HepG2 (cell line): ENCODE data around the gene SNED1. TPM values are rescaled to one million over a fixed set of nuclear protein-coding genes. Genes with fewer than 3 reads are reported as not detected.

ENCODE experiments used
- BCL6 ChIP-seq: IDR thresholded peaks from 2 replicates; pipeline ENCODE4 v1.6.1; 2016; ENCODE audit warnings: missing genetic modification reagents, missing compliant biosample characterization
- FOSL2 ChIP-seq: sonication (generic); formaldehyde crosslinking; IDR thresholded peaks from 2 replicates; pipeline ENCODE4 v1.4.0; 2020; ENCODE audit warnings: missing genetic modification reagents
- HCFC1 ChIP-seq: fragments of 150-350 bp; IDR thresholded peaks from 2 replicates; pipeline ENCODE4 v1.6.1; 2014; ENCODE audit warnings: low read depth, low read length
- HOXA3 ChIP-seq: sonication (generic); formaldehyde crosslinking; IDR thresholded peaks from 2 replicates; pipeline ENCODE4 v1.5.0; 2020; ENCODE audit warnings: missing genetic modification reagents
- KDM1A ChIP-seq: IDR thresholded peaks from 2 replicates; pipeline ENCODE4 v1.6.1; 2016; ENCODE audit warnings: missing compliant biosample characterization
- KDM3A ChIP-seq: IDR thresholded peaks from 2 replicates; pipeline ENCODE4 v1.6.1; 2018; ENCODE audit warnings: low read depth, missing compliant biosample characterization
- KDM4B ChIP-seq: sonication (generic); formaldehyde crosslinking; IDR thresholded peaks from 2 replicates; pipeline ENCODE4 v1.4.0; 2020; ENCODE audit warnings: missing genetic modification reagents
- KLF6 ChIP-seq: IDR thresholded peaks from 2 replicates; pipeline ENCODE4 v1.8.0; 2016; ENCODE audit warnings: missing biosample characterization, missing genetic modification reagents
- KMT2A ChIP-seq: sonication (generic); formaldehyde crosslinking; IDR thresholded peaks from 2 replicates; pipeline ENCODE4 v1.4.0; 2020; ENCODE audit warnings: missing genetic modification reagents
- MTA1 ChIP-seq: sonication (generic); formaldehyde crosslinking; IDR thresholded peaks from 2 replicates; pipeline ENCODE4 v1.4.0; 2020; ENCODE audit warnings: missing genetic modification reagents, mild to moderate bottlenecking, borderline replicate concordance
- MXI1 ChIP-seq: IDR thresholded peaks from 3 replicates; pipeline ENCODE4 v1.6.1; 2012; ENCODE audit warnings: low read depth, low read length, inconsistent platforms, borderline replicate concordance
- NCOR1 ChIP-seq: fragments of 200-600 bp; sonication (generic); IDR thresholded peaks from 2 replicates; pipeline ENCODE4 v1.7.0; 2017; ENCODE audit warnings: antibody characterized with exemption, low read length, borderline replicate concordance
- PHF5A ChIP-seq: IDR thresholded peaks from one replicate; pipeline ENCODE4 v1.6.1; 2018; ENCODE audit warnings: low read depth, missing genetic modification reagents; ENCODE audit not compliant: unreplicated experiment
- PLRG1 ChIP-seq: fragments of 450-650 bp; conservative IDR thresholded peaks from 2 replicates; pipeline ENCODE4 v1.6.1; 2016
- POLR2AphosphoS5 ChIP-seq: IDR thresholded peaks from 2 replicates; pipeline ENCODE4 v1.6.1; 2012; ENCODE audit warnings: low read depth, low read length
- RFXAP ChIP-seq: sonication (generic); formaldehyde crosslinking; IDR thresholded peaks from 2 replicates; pipeline ENCODE4 v1.4.0; 2020; ENCODE audit warnings: missing genetic modification reagents, borderline replicate concordance
- SAFB2 ChIP-seq: sonication (generic); formaldehyde crosslinking; IDR thresholded peaks from 2 replicates; pipeline ENCODE4 v1.5.1; 2020; ENCODE audit warnings: missing genetic modification reagents, low read depth, mild to moderate bottlenecking, borderline replicate concordance
- SALL1 ChIP-seq: sonication (generic); formaldehyde crosslinking; IDR thresholded peaks from 2 replicates; pipeline ENCODE4 v1.8.0; 2022; ENCODE audit warnings: mild to moderate bottlenecking, missing genetic modification reagents
- SNAI1 ChIP-seq: sonication (generic); formaldehyde crosslinking; IDR thresholded peaks from 2 replicates; pipeline ENCODE4 v1.5.0; 2020; ENCODE audit warnings: mild to moderate bottlenecking, missing genetic modification reagents, borderline replicate concordance
- STAG1 ChIP-seq: sonication (generic); formaldehyde crosslinking; IDR thresholded peaks from 2 replicates; pipeline ENCODE4 v1.4.0; 2020; ENCODE audit warnings: missing genetic modification reagents
- TEAD3 ChIP-seq: optimal IDR thresholded peaks from 2 replicates; pipeline ENCODE3; 2016; ENCODE audit warnings: borderline replicate concordance
- TGIF2 ChIP-seq: IDR thresholded peaks from 2 replicates; pipeline ENCODE4 v1.6.1; 2016; ENCODE audit warnings: control low read depth, missing compliant biosample characterization
- ZNF160 ChIP-seq: sonication (generic); formaldehyde crosslinking; IDR thresholded peaks from 2 replicates; pipeline ENCODE4 v1.8.0; 2022; ENCODE audit warnings: mild to moderate bottlenecking, inconsistent platforms, missing genetic modification reagents
- ZNF180 ChIP-seq: sonication (generic); formaldehyde crosslinking; IDR thresholded peaks from 2 replicates; pipeline ENCODE4 v1.4.0; 2020; ENCODE audit warnings: low read depth, missing genetic modification reagents, borderline replicate concordance
- ZNF232 ChIP-seq: sonication (generic); formaldehyde crosslinking; IDR thresholded peaks from 2 replicates; pipeline ENCODE4 v1.4.0; 2020; ENCODE audit warnings: missing genetic modification reagents, borderline replicate concordance
- ZNF724P ChIP-seq: sonication (generic); formaldehyde crosslinking; IDR thresholded peaks from 2 replicates; pipeline ENCODE4 v1.8.0; 2022; ENCODE audit warnings: missing genetic modification reagents, borderline replicate concordance
- polyA plus RNA-seq, 8 experiments: library from polyadenylated mRNA; depleted of rRNA in 3 of 8; stranded (reverse) in 7 of 8; unstranded in 1 of 8; fragments of >200 nt; fragmentation: Illumina TruSeq in 4 of 8; extraction: Trizol in 4 of 8; gene quantifications; 2 replicates each; pipeline versions ENCODE4 v1.2.1 to v1.2.3, GENCODE V29; 2011 to 2016; ENCODE audit warnings: low read depth in 4 of 8, missing spikeins in 1 of 8, mixed read lengths in 1 of 8; ENCODE audit not compliant: insufficient read depth in 1 of 8
- total RNA-seq, 5 experiments: library from RNA; depleted of rRNA; stranded (reverse); fragments of >200 nt; fragmentation: Illumina TruSeq; extraction: Trizol; gene quantifications; 2 replicates each; pipeline ENCODE4 v1.2.3, GENCODE V29; 2016; ENCODE audit warnings: low read depth in 1 of 5
- TF ChIP-seq, protein P1 (sequence below): sonication (generic); formaldehyde crosslinking; IDR thresholded peaks from 2 replicates; pipeline ENCODE4 v1.8.0; 2023; ENCODE audit warnings: mild to moderate bottlenecking, missing genetic modification reagents
- TF ChIP-seq, protein P2 (sequence below): sonication (generic); formaldehyde crosslinking; IDR thresholded peaks from 2 replicates; pipeline ENCODE4 v1.4.0; 2020; ENCODE audit warnings: mild to moderate bottlenecking, missing genetic modification reagents
- TF ChIP-seq, protein P3 (sequence below): sonication (generic); formaldehyde crosslinking; IDR thresholded peaks from 2 replicates; pipeline ENCODE4 v1.4.0; 2020; ENCODE audit warnings: missing genetic modification reagents

Gene SNED1
- total and polyA plus RNA-seq, 2 of the 13 experiments (the other 11 are each of a cell fraction or from before 2014, with no cell fraction given) = 0.15 to 0.65 TPM

- TF ChIP-seq KDM1A (CRISPR knock-in tag) = 0 out of 2 replicates have a peak, but pooled peaks have one; percentile 9
- peak; percentile 10; the same call in 1 of the 2 replicates for TF ChIP-seq FOSL2
- TF ChIP-seq RFXAP = no peak
- TF ChIP-seq HCFC1 = no peak
- TF ChIP-seq HOXA3 (CRISPR knock-in tag) = 0 out of 2 replicates have a peak, but pooled peaks have one; percentile 12
- 0 out of 2 replicates have a peak, but pooled peaks have one; percentile 34 for TF ChIP-seq KDM3A (CRISPR knock-in tag)
- TF ChIP-seq SALL1 (CRISPR knock-in tag) = peak; percentile 26; the same call in 1 of the 2 replicates
- TF ChIP-seq BCL6 (CRISPR knock-in tag) = 0 out of 2 replicates have a peak, but pooled peaks have one; percentile 30
- TF ChIP-seq TGIF2 (CRISPR knock-in tag) = no peak
- no peak for TF ChIP-seq TEAD3 (CRISPR knock-in tag)
- no peak for TF ChIP-seq ZNF232 (CRISPR knock-in tag)
- TF ChIP-seq KDM4B (CRISPR knock-in tag) = peak; percentile 50; the same call in 1 of the 2 replicates
- TF ChIP-seq ZNF160 (CRISPR knock-in tag) = no peak
- TF ChIP-seq, protein P1, sequence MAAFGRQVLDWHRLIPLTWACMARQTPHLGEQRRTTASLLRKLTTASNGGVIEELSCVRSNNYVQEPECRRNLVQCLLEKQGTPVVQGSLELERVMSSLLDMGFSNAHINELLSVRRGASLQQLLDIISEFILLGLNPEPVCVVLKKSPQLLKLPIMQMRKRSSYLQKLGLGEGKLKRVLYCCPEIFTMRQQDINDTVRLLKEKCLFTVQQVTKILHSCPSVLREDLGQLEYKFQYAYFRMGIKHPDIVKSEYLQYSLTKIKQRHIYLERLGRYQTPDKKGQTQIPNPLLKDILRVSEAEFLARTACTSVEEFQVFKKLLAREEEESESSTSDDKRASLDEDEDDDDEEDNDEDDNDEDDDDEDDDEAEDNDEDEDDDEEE (CRISPR knock-in tag) = no peak
- TF ChIP-seq STAG1 (CRISPR knock-in tag) = peak; percentile 88
- TF ChIP-seq PLRG1 = no peak
- no peak; the same call in 1 of the 2 replicates for TF ChIP-seq SAFB2 (CRISPR knock-in tag)
- TF ChIP-seq NCOR1 = no peak
- no peak for TF ChIP-seq ZNF724P (CRISPR knock-in tag)
- TF ChIP-seq KMT2A (CRISPR knock-in tag) = 0 out of 2 replicates have a peak, but pooled peaks have one; percentile 42
- TF ChIP-seq POLR2AphosphoS5 = no peak
- TF ChIP-seq, protein P2, sequence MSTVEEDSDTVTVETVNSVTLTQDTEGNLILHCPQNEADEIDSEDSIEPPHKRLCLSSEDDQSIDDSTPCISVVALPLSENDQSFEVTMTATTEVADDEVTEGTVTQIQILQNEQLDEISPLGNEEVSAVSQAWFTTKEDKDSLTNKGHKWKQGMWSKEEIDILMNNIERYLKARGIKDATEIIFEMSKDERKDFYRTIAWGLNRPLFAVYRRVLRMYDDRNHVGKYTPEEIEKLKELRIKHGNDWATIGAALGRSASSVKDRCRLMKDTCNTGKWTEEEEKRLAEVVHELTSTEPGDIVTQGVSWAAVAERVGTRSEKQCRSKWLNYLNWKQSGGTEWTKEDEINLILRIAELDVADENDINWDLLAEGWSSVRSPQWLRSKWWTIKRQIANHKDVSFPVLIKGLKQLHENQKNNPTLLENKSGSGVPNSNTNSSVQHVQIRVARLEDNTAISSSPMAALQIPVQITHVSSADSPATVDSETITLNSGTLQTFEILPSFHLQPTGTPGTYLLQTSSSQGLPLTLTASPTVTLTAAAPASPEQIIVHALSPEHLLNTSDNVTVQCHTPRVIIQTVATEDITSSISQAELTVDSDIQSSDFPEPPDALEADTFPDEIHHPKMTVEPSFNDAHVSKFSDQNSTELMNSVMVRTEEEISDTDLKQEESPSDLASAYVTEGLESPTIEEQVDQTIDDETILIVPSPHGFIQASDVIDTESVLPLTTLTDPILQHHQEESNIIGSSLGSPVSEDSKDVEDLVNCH = no peak
- TF ChIP-seq MXI1 = 0 out of 3 replicates have a peak, but pooled peaks have one; percentile 23
- TF ChIP-seq ZNF180 (CRISPR knock-in tag) = no peak
- no peak for TF ChIP-seq MTA1
- TF ChIP-seq SNAI1 (CRISPR knock-in tag) = no peak
- TF ChIP-seq KLF6 (CRISPR knock-in tag) = no peak
- TF ChIP-seq PHF5A = no peak
- TF ChIP-seq, protein P3, sequence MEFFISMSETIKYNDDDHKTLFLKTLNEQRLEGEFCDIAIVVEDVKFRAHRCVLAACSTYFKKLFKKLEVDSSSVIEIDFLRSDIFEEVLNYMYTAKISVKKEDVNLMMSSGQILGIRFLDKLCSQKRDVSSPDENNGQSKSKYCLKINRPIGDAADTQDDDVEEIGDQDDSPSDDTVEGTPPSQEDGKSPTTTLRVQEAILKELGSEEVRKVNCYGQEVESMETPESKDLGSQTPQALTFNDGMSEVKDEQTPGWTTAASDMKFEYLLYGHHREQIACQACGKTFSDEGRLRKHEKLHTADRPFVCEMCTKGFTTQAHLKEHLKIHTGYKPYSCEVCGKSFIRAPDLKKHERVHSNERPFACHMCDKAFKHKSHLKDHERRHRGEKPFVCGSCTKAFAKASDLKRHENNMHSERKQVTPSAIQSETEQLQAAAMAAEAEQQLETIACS (CRISPR knock-in tag) = no peak
Observed at GRCh38 chr2:240989451-240990265, 8.8 kb upstream of the SNED1 start (continued).
